Thymus (tissue), 11 donors: ENCODE data around the gene LZTFL1. TPM values are rescaled to one million over a fixed set of nuclear protein-coding genes. Genes with fewer than 3 reads are reported as not detected.

Experiments used
- DNase-seq, 9 donors: peaks; one replicate each; pipeline ENCODE4 v3.0.0-alpha.2; 2013; ENCODE audit warnings: low spot score in 9 of 9, low read depth in 6 of 9, missing footprints in 1 of 9
- H3K27ac ChIP-seq, 2 donors: one replicate each; pipeline ENCODE4 v1.5.1; 2013; ENCODE audit warnings: control low read depth in 1 of 2, low read depth in 1 of 2, low read length in 1 of 2, mild to moderate bottlenecking in 1 of 2, moderate library complexity in 1 of 2
- H3K27me3 ChIP-seq, 2 donors: one replicate each; pipeline ENCODE4 v1.5.1; 2013; ENCODE audit warnings: low read length in 1 of 2; ENCODE audit not compliant: control insufficient read depth in 2 of 2, insufficient read depth in 1 of 2
- H3K36me3 ChIP-seq, 2 donors: one replicate each; pipeline ENCODE4 v1.5.1; 2013; ENCODE audit warnings: low read length in 1 of 2, mild to moderate bottlenecking in 1 of 2, moderate library complexity in 1 of 2; ENCODE audit not compliant: control insufficient read depth in 2 of 2, insufficient read depth in 2 of 2
- H3K4me1 ChIP-seq, 2 donors: one replicate each; pipeline ENCODE4 v1.5.1; 2013; ENCODE audit warnings: low read length in 2 of 2; ENCODE audit not compliant: control insufficient read depth in 2 of 2, insufficient read depth in 2 of 2
- H3K4me3 ChIP-seq, 2 donors: one replicate each; pipeline ENCODE4 v1.5.1; 2013; ENCODE audit warnings: low read length in 2 of 2, control low read depth in 1 of 2, mild to moderate bottlenecking in 1 of 2
- H3K9me3 ChIP-seq, 2 donors: one replicate each; pipeline ENCODE4 v1.5.1; 2013; ENCODE audit warnings: low read length in 1 of 2, mild to moderate bottlenecking in 1 of 2; ENCODE audit not compliant: control insufficient read depth in 2 of 2, insufficient read depth in 1 of 2
- WGBS: extraction: QIAGEN DNeasy Blood & Tissue Kit; methylation state at CpG from one replicate; pipeline ENCODE4 v1.1.7; 2013; 5-methylcytosine and 5-hydroxymethylcytosine counted together
- polyA plus RNA-seq: library from polyadenylated mRNA; stranded (reverse); fragments of 200-250 nt; gene quantifications from one replicate; pipeline ENCODE4 v1.2.3, GENCODE V29; 2013
- total RNA-seq: library from RNA; stranded (reverse); fragments of 120-200 nt; gene quantifications from one replicate; pipeline ENCODE4 v1.2.4, GENCODE V29; 2013
- donor health status: healthy.

The LZTFL1 gene
- total and polyA plus RNA-seq, 2 donors, result 42.8 to 191 TPM

DNA sequence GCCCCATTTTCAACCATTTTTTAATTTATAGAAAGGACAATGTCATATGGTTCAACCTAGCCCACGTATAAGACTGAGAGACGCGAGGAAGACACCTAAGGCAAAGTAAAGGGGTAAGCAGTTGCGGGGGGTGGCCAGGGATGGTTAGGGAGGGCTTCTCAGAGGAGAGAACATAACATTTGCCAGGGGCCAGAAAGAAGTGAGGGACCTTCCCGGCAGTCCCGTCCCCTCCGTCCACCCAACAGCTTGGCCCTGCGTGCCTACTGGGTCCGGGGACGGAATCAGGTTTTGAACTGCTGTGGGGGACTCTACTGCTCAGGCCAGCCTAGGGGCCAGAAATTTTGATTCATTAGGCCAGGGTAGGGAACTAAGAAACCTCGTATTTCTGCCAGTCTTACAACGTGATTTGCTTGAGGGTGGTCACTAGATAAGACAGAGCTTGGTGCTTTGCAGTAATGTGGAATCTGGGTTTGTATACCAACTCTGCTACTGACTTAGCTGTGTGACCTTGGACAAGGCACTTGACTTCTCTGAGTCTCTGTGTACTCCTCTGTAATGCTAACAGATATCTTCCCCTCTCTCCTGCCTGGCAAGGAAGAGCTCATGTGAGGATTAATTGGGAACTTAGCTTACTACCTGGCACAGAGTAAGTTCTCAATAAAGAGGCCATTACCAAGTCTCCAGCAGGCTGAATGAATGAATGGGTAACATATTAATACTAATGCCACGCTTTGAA is 44.8 kb downstream of the LZTFL1 start:
- Histone ChIP-seq H3K27me3 (peaks cover 18 to 50% of the 10 kb centered on the region in 2 donors), H3K9me3 (peaks cover 0 to 3% of the 10 kb centered on the region in 2 donors)
- WGBS, result 71% methylated on average over 13 of the region's 13 CpGs

DNA sequence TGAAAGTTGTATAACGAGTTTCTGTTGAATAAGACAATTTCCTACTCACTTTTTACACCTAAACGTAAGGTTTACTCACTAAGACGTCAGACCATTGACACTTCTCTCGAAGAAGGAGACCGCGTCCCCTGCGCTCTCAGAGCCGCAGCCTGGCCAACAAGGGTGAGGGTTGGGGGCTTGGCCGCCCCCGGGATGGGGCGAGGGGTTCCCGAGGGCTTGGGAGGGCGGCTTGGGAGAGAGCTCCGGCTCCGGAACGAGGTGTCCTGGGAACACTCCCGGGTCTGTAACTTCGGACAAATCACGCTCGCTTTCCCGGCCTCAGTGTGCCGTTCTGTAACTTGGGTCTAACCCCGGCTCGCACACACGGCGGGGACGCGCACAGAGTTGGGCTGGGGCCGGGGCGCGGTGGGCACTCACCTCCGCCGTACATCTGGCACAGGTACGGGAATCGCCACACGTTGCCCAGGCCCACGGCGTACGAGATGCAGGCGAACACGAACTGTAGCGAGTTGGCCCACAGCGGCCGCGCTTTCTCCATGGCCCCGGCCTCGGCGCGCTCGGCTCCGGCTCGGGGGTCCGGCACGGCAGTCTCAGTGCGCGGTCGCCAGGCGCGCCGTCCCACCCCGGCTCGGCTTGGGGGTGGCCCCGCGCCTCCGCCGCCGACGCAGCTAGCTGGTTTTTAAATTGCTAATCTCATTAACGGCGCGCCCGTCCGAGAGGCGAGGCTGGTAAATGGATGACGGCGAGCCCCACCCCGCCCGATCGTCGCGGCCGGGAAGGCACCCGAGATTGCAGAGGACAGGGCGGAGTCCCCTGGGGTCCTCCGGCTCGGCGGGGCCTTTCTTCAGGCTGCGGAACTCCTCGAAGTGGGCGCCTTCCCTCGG is 45.8 kb downstream of the LZTFL1 start, which contains the start of gene SLC6A20:
TSS of gene SLC6A20 (minus strand) at position 655 of the 884 bp plus-strand sequence. CDS start at position 538, 117 bp downstream.
- Histone ChIP-seq H3K27me3 (peaks cover 18 to 50% of the 10 kb centered on the region in 2 donors), H3K4me1 (peaks cover 7 to 26% of the 10 kb centered on the region in 2 donors), H3K36me3 (no peaks in the 10 kb centered on the region), H3K27ac (no peak within 1 kb of the TSS), H3K4me3 (peak within 1 kb of the TSS; percentile 38 to 53), H3K9me3 (peaks cover 0 to 3% of the 10 kb centered on the region in 2 donors)
- WGBS, result 5% methylated on average over 91 of the region's 91 CpGs
- DNase-seq, result peak in 1 of 9 donors; percentile 31

More for the DNA sequence above, 44.8 kb downstream of the LZTFL1 start:
- peak overlapping the region; percentile 38 to 53 for H3K4me3 ChIP-seq
- no peak overlapping the region for H3K27ac ChIP-seq
- peaks cover 7 to 20% of the 10 kb centered on the region in 2 donors for H3K4me1 ChIP-seq
- DNase-seq, result no peak
- peaks cover 4 to 7% of the 10 kb centered on the region in 2 donors for H3K36me3 ChIP-seq

DNA sequence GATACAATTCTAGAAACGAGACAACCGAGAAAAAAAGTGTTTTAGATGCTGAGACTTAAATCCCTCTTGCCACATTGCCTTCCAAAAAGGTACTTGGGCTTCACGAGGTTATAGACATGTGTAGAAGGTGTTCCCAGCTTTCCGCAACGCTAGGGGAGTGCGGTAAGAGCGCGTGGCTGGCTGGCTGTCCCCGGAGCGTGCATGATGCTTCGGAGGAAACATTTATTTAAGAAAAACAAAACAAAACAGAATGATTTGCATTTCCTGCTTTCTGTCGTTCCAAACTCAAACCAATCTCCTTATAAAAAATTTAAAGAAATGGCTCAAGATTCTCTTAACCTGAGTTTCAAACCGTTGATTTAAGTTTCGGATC is 46.4 kb downstream of the LZTFL1 start:
- no peaks in the 10 kb centered on the region for H3K36me3 ChIP-seq
- H3K4me1 ChIP-seq, result peaks cover 7 to 32% of the 10 kb centered on the region in 2 donors
- H3K27me3 ChIP-seq, result peaks cover 18 to 50% of the 10 kb centered on the region in 2 donors
- peaks cover 0 to 3% of the 10 kb centered on the region in 2 donors for H3K9me3 ChIP-seq
- peak in 2 of 9 donors; percentile 21 to 60 for DNase-seq
- WGBS, result 41% methylated on average over 14 of the region's 14 CpGs
- H3K27ac ChIP-seq, result no peak overlapping the region
- H3K4me3 ChIP-seq, result peak overlapping the region; percentile 38 to 53

GRCh38 chr3:45794660-45795059 is 47.3 kb downstream of the LZTFL1 start:
- 100% methylated on average over 1 of the region's 1 CpG for WGBS
- peaks cover 0 to 3% of the 10 kb centered on the region in 2 donors for H3K9me3 ChIP-seq
- no peak for DNase-seq
- no peak overlapping the region for H3K4me3 ChIP-seq
- H3K36me3 ChIP-seq, result no peaks in the 10 kb centered on the region
- H3K27ac ChIP-seq, result no peak overlapping the region
- peaks cover 7 to 35% of the 10 kb centered on the region in 2 donors for H3K4me1 ChIP-seq
- H3K27me3 ChIP-seq, result peaks cover 18 to 50% of the 10 kb centered on the region in 2 donors

DNA sequence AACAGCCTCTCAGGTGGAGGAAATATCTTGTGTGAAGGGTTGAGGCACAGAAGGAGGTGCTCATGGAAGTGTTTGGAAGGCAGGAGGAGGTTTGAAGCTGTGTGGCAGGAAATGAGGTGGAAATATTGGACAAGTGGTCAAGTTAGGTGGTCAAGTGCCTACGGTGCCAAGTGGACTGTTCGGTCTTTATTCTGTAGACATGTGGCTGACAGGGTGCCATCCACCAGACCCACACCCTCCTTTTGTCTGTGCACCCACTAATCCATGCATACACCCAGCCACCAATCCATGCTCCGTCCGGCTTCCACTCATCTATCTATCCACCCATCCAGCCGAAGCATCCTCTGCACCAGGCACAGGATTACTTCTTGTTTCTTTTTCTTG is 47.8 kb downstream of the LZTFL1 start:
- no peaks in the 10 kb centered on the region for H3K36me3 ChIP-seq
- H3K4me3 ChIP-seq, result no peak overlapping the region
- peaks cover 7 to 35% of the 10 kb centered on the region in 2 donors for H3K4me1 ChIP-seq
- DNase-seq, result no peak
- peaks cover 0 to 3% of the 10 kb centered on the region in 2 donors for H3K9me3 ChIP-seq
- H3K27ac ChIP-seq, result no peak overlapping the region
- WGBS, result 97% methylated on average over 5 of the region's 5 CpGs
- peaks cover 16 to 50% of the 10 kb centered on the region in 2 donors for H3K27me3 ChIP-seq

DNA sequence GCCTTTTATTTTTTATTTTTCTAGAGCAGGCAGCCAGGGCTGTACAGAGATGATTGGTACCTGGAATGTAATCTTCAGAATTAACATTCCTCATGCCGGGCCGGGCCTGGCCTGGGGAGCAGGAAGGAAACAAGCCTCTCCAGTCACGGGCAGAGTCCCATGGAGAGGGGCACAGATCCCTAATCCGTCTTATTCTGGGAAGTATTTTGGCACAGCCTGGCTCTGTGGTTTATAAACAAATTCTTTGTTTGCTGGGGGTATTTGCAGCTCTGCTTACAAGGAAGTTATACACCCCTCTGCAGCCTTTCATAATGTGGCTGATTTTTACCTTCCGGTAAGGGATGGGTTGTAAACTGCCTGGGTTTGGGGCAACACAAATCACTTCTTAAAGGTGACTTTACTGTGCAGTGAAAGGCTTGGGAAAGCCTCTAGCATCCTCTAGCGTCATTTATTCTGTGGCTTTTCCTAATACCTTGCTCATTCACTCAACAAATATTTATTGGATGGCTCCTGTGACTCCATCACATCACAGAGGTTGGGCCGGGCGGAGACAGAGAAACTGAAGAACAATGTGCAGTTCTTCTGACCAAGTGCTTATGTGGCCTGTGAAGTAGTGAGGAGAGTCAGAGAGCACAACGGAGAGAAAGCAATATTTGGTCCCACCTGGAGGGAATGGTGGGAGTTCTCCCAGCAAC is 48.3 kb downstream of the LZTFL1 start:
- H3K9me3 ChIP-seq, result peaks cover 0 to 3% of the 10 kb centered on the region in 2 donors
- peaks cover 16 to 50% of the 10 kb centered on the region in 2 donors for H3K27me3 ChIP-seq
- no peak overlapping the region for H3K27ac ChIP-seq
- 94% methylated on average over 9 of the region's 9 CpGs for WGBS
- no peaks in the 10 kb centered on the region for H3K36me3 ChIP-seq
- no peak overlapping the region for H3K4me3 ChIP-seq
- peaks cover 7 to 35% of the 10 kb centered on the region in 2 donors for H3K4me1 ChIP-seq
- DNase-seq, result no peak

DNA sequence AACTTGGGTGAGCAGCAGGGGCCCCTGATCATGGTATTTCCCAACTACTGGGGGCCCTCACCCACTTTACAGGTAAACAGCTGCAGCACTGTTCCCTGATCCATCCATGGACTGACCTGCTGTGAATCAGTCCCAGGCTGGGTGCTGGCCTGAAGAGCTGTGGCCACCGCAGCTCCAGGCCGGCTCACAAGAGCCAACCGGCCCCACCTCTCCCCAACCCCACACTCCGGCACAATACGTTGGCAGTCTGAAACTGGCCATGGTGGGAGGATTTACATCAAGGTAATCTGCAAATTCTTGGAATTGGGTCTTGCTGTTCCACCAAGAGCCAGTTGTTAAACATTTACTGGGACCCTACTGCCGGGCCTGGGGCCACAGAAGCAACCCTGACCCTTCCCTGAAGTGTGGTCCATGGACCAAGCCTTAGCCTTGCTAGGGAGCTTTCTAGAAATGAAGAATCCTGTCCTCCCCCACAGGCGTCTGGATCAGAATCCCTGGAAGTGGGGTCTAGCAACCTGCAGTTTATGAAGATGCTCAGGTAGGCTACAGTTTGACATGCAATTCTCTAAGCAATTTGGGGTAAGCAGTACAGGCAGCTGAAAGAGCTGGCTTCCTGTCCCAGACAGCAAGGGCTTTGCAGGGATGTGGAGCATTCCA is 49.3 kb downstream of the LZTFL1 start:
- Histone ChIP-seq H3K27me3 (peaks cover 16 to 44% of the 10 kb centered on the region in 2 donors), H3K36me3 (no peaks in the 10 kb centered on the region), H3K9me3 (peaks cover 0 to 3% of the 10 kb centered on the region in 2 donors), H3K4me3 (no peak overlapping the region), H3K27ac (no peak overlapping the region), H3K4me1 (peaks cover 7 to 35% of the 10 kb centered on the region in 2 donors)
- DNase-seq, result no peak
- WGBS, result 96% methylated on average over 7 of the region's 7 CpGs

DNA sequence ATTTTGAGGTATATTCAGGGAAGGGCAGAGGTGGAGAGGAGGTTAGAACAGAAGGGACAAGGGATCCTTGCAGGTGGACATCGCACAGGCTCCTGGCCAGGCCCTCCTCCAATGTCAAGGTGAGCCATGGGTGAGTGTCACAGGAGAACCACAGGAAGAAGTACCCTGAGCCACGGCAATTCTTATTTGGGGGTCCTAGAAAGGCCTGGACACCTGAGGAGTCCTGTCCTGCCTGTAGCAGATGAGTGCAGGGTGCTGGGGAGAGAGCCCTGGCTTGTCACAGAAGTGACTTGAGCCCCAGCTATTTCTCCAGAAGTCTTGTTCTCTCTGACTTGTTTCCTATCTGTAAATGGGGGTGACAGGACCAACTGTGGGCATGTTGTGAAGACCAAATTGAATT is 49.9 kb downstream of the LZTFL1 start:
- H3K4me1 ChIP-seq, result peaks cover 7 to 32% of the 10 kb centered on the region in 2 donors
- peaks cover 0 to 2% of the 10 kb centered on the region in 2 donors for H3K9me3 ChIP-seq
- no peak overlapping the region for H3K4me3 ChIP-seq
- no peak overlapping the region for H3K27ac ChIP-seq
- no peak for DNase-seq
- WGBS, result 100% methylated on average over 2 of the region's 2 CpGs
- peaks cover 12 to 39% of the 10 kb centered on the region in 2 donors for H3K27me3 ChIP-seq
- H3K36me3 ChIP-seq, result no peaks in the 10 kb centered on the region
